ENCODE data around the gene SLC39A5. TPM values are rescaled to one million over a fixed set of nuclear protein-coding genes. Genes with fewer than 3 reads are reported as not detected.

The SLC39A5 gene
- total and polyA plus RNA-seq, 2 of the 8 experiments (the other 6 are each of a cell fraction or from before 2014, with no cell fraction given): 0.27 TPM; not detected in 1

GRCh38 chr12:56204275-56204674 lies 25.6 kb upstream of the SLC39A5 start:
- Histone ChIP-seq H2BK15ac (ENCODE audit: low read length) (no peak overlapping the region), H3K56ac (replicated peaks; ENCODE audit: insufficient read length, low read depth, low read length) (no peak overlapping the region), H2AK5ac (ENCODE audit: low read depth, low read length) (no peak overlapping the region), H3K23ac (ENCODE audit: insufficient read length) (no peak overlapping the region), H2BK20ac (ENCODE audit: low read length) (no peak overlapping the region), H2BK5ac (ENCODE audit: low read depth, low read length) (no peak overlapping the region), H2BK12ac (ENCODE audit: low read depth, low read length) (no peak overlapping the region), H3K79me2 (ENCODE audit: control insufficient read depth in 1 of 2, insufficient read depth in 2 of 2, low read length in 2 of 2) (no peaks in the 10 kb centered on the region), H3K36me3 (ENCODE audit: control insufficient read depth in 2 of 4, insufficient read depth in 4 of 4, low read length in 3 of 4) (peaks cover 16 to 37% (median 26%) of the 10 kb centered on the region in 4 experiments), H4K91ac (replicated peaks; ENCODE audit: insufficient read length, low read length) (no peak overlapping the region), H3K4ac (replicated peaks; ENCODE audit: insufficient read length, low read depth, low read length) (no peak overlapping the region), H3K4me1 (replicated peaks in 1 of 4; ENCODE audit: control insufficient read depth in 3 of 4, insufficient read depth in 4 of 4, low read length in 3 of 4) (no peaks in the 10 kb centered on the region), H4K5ac (ENCODE audit: insufficient read length, low read depth, low read length) (no peak overlapping the region), H3K23me2 (ENCODE audit: low read depth, low read length) (no peaks in the 10 kb centered on the region), H3K14ac (ENCODE audit: insufficient read length) (no peak overlapping the region), H3K9me3 (ENCODE audit: insufficient read depth in 2 of 2, low read depth in 1 of 2, low read length in 1 of 2) (no peaks in the 10 kb centered on the region), H3K79me1 (ENCODE audit: low read depth, low read length) (no peaks in the 10 kb centered on the region), H3K27me3 (replicated peaks in 1 of 4; ENCODE audit: control insufficient read depth in 3 of 4, extremely low read depth in 1 of 4, insufficient read depth in 3 of 4, low read length in 3 of 4) (no peaks in the 10 kb centered on the region), H3K4me2 (ENCODE audit: insufficient read depth in 1 of 2, low read depth in 2 of 2, low read length in 2 of 2) (no peak overlapping the region), H2BK120ac (replicated peaks; ENCODE audit: low read depth, low read length) (no peak overlapping the region), H3K4me3 (ENCODE audit: extremely low read depth in 1 of 4, insufficient read depth in 2 of 4, low read depth in 3 of 4, low read length in 4 of 4) (no peak overlapping the region), H3K18ac (ENCODE audit: extremely low read depth, low read length) (no peak overlapping the region), H4K8ac (ENCODE audit: extremely low read depth, insufficient read depth, low read length) (no peak overlapping the region), H3K9ac (replicated peaks in 1 of 4; ENCODE audit: extremely low read depth in 1 of 4, low read depth in 3 of 4, low read length in 3 of 4) (no peak overlapping the region), H4K20me1 (replicated peaks in 1 of 2; ENCODE audit: control insufficient read depth in 1 of 2, insufficient read depth in 2 of 2, low read length in 2 of 2) (no peaks in the 10 kb centered on the region), H2AFZ (ENCODE audit: low read length) (no peak overlapping the region), H3K27ac (ENCODE audit: low read depth, low read length) (no peak overlapping the region)
- ChIA-PET CTCF (ENCODE audit: partially characterized antibody) (interaction anchor here (0.7 to 12.3 kb wide), 12 partner anchors 8 to 310 kb away, joined by 3 to 111 read pairs (median 8); partner anchors contain the start of genes ANKRD52, COQ10A, RNF41 and SLC39A5), POLR2A (ENCODE audit: partially characterized antibody) (interaction anchor here (0.6 to 17.4 kb wide), 16 partner anchors 8 to 1296 kb away, joined by 3 to 203 read pairs (median 5); partner anchors contain the start of genes ANKRD52, MYL6, RNF41 and SMARCC2)
- DNase-seq (ENCODE audit: low read depth in 1 of 2, low spot score in 2 of 2) (no peak), FAIRE-seq (no peak)
- no peak for TF ChIP-seq TAF1 (IDR thresholded peaks at IDR 0.05; ENCODE audit: low read depth, low read length)
- no peak for TF ChIP-seq JUND (IDR thresholded peaks at IDR 0.05; ENCODE audit: low read length)
- no peak for TF ChIP-seq CBX8 (IDR thresholded peaks at IDR 0.05; ENCODE audit: borderline replicate concordance, low read depth, low read length)
- TF ChIP-seq EZH2 (IDR thresholded peaks at IDR 0.05; ENCODE audit: low read depth, low read length, severe bottlenecking): no peak
